PC-9 (cell line): ENCODE results near the gene IKZF3. TPM values are rescaled to one million over a fixed set of nuclear protein-coding genes. Genes with fewer than 3 reads are reported as not detected.
"Not testable (repeated sequence)": the region's sequence is repeated elsewhere in the genome, so short reads cannot be mapped to it uniquely, and the experiment has no call there.

Experiments used
- BruUV-seq: library from RNA; stranded (reverse); fragments of 400-500 nt; replicated peaks from 2 replicates; lab custom pipeline; 2021; lab: Mats Ljungman, UMichigan
- CTCF ChIA-PET: fragments of 300-600 bp; sonication (Branson Sonifier 250); formaldehyde crosslinking; loops from one replicate; lab custom pipeline; 2022; ENCODE audit warnings: antibody characterized with exemption; lab: Charles Lee
- POLR2A ChIA-PET: fragments of 300-600 bp; sonication (Branson Sonifier 250); formaldehyde crosslinking; loops from one replicate; lab custom pipeline; 2022; ENCODE audit warnings: antibody characterized with exemption; ENCODE audit not compliant: unreplicated experiment; lab: Charles Lee
- DNase-seq, 2 experiments: peaks; one replicate each; pipeline versions ENCODE4 v3.0.0 to v3.0.0-alpha.2; 2015 to 2022; ENCODE audit warnings: mixed read lengths in 1 of 2
- H2AFZ ChIP-seq: fragments of 200-600 bp; sonication (generic); 2 replicates; pipeline ENCODE4 v1.8.1; 2017; ENCODE audit warnings: antibody characterized with exemption
- H3F3A ChIP-seq: fragments of 200-600 bp; sonication (generic); 2 replicates; pipeline ENCODE4 v1.8.1; 2017; ENCODE audit warnings: antibody characterized with exemption, mild to moderate bottlenecking, low read depth; ENCODE audit not compliant: insufficient read depth
- H3K27ac ChIP-seq: fragments of 200-600 bp; sonication (generic); 2 replicates; pipeline ENCODE4 v1.6.1; 2016; ENCODE audit warnings: mixed run types
- H3K27me3 ChIP-seq: fragments of 200-600 bp; sonication (generic); 2 replicates; pipeline ENCODE4 v1.6.1; 2016; ENCODE audit warnings: low read depth, mixed run types; ENCODE audit not compliant: insufficient read depth
- H3K36me3 ChIP-seq: fragments of 200-600 bp; sonication (generic); 2 replicates; pipeline ENCODE4 v1.6.1; 2016; ENCODE audit warnings: low read depth, mixed run types
- H3K4me1 ChIP-seq: fragments of 200-600 bp; sonication (generic); replicated peaks from 2 replicates; pipeline ENCODE4 v1.6.1; 2016; ENCODE audit warnings: mixed run types; ENCODE audit not compliant: insufficient read depth
- H3K4me2 ChIP-seq: fragments of 200-600 bp; sonication (generic); 2 replicates; pipeline ENCODE4 v1.6.1; 2017; ENCODE audit warnings: mixed run types
- H3K4me3 ChIP-seq: fragments of 200-600 bp; sonication (generic); 2 replicates; pipeline ENCODE4 v1.6.1; 2016; ENCODE audit warnings: mixed run types
- H3K79me2 ChIP-seq: fragments of 200-600 bp; sonication (generic); 2 replicates; pipeline ENCODE4 v1.6.1; 2017; ENCODE audit warnings: low read depth, mixed run types
- H3K9me2 ChIP-seq: fragments of 200-600 bp; sonication (generic); 2 replicates; pipeline ENCODE4 v1.8.1; 2017; ENCODE audit warnings: mild to moderate bottlenecking; ENCODE audit not compliant: insufficient read depth
- H3K9me3 ChIP-seq: fragments of 200-600 bp; sonication (generic); 2 replicates; pipeline ENCODE4 v1.8.1; 2016; ENCODE audit warnings: low read depth; ENCODE audit not compliant: insufficient read depth
- H4K20me1 ChIP-seq: fragments of 200-600 bp; sonication (generic); 2 replicates; pipeline ENCODE4 v1.8.1; 2017; ENCODE audit not compliant: insufficient read depth
- EZH2 ChIP-seq: fragments of 200-600 bp; sonication (generic); IDR thresholded peaks from 2 replicates; pipeline ENCODE4 v1.8.0; 2017; ENCODE audit warnings: antibody characterized with exemption, low read depth
- intact Hi-C: fragments of 100-400 bp; cut with micrococcal nuclease; formaldehyde crosslinking; loops from one replicate; pipeline ENCODE4 v1.10.0; 2022; ENCODE audit not compliant: unreplicated experiment
- total RNA-seq: library from RNA; stranded (reverse); gene quantifications from 2 replicates; pipeline ENCODE4 v1.2.3, GENCODE V29; 2021
- TF ChIP-seq, protein P1 (sequence below): fragments of 200-600 bp; sonication (generic); conservative IDR thresholded peaks from 2 replicates; pipeline ENCODE4 v1.6.1; 2017; ENCODE audit warnings: mixed run types, antibody characterized with exemption, mild to moderate bottlenecking, moderate library complexity

IKZF3 gene
- total RNA-seq, 1 experiment from 2014 or later = 0.04 TPM

DNA sequence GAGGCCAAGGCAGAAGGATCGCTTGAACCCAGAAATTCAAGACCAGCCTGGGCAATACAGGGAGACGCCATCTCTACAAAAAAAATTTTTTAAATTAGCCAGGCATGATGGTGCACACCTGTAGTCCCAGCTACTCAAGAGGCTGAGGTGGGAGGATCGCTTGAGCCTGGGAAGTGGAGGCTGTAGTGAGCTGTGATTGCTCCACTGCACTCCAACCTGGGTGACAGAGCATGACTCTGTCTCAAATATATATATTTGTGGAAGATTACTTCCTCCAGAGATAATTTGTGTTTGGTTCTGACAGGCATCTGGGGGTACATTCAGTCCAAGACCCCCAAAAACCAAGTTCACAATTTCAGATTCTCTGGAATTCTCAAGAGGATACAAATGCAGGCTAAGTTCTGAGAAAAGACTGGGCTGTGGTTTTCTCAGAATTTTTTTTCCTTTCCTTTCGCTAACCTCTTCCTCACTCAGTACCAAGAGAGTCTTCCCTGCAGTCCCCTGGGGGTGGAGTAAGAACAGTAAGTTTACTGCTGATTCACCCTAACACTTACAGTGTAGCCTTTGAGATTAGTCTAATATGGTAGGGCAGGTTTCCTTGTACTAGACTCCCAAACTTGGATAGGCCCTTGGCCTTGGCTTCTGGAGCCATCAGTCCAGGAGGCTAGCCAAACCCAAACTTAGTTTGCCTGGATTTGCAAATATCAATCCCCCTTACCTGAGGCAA lies 39.2 kb upstream of the IKZF3 start:
- Histone ChIP-seq H3K27me3 (no peaks in the 10 kb centered on the region), H3K9me3 (no peaks in the 10 kb centered on the region), H4K20me1 (no peaks in the 10 kb centered on the region), H3K4me2 (no peak overlapping the region), H3K4me1 (peaks cover 11% of the 10 kb centered on the region), H3F3A (peaks cover 9% of the 10 kb centered on the region; the same call in 1 of the 2 replicates), H3K36me3 (no peaks in the 10 kb centered on the region), H3K9me2 (no peaks in the 10 kb centered on the region), H3K79me2 (no peaks in the 10 kb centered on the region), H3K27ac (no peak overlapping the region), H2AFZ (no peak overlapping the region), H3K4me3 (no peak overlapping the region)
- no peak for TF ChIP-seq EZH2
- TF ChIP-seq, protein P1, sequence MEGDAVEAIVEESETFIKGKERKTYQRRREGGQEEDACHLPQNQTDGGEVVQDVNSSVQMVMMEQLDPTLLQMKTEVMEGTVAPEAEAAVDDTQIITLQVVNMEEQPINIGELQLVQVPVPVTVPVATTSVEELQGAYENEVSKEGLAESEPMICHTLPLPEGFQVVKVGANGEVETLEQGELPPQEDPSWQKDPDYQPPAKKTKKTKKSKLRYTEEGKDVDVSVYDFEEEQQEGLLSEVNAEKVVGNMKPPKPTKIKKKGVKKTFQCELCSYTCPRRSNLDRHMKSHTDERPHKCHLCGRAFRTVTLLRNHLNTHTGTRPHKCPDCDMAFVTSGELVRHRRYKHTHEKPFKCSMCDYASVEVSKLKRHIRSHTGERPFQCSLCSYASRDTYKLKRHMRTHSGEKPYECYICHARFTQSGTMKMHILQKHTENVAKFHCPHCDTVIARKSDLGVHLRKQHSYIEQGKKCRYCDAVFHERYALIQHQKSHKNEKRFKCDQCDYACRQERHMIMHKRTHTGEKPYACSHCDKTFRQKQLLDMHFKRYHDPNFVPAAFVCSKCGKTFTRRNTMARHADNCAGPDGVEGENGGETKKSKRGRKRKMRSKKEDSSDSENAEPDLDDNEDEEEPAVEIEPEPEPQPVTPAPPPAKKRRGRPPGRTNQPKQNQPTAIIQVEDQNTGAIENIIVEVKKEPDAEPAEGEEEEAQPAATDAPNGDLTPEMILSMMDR = no peak
- ChIA-PET POLR2A (no interaction called here), CTCF (no interaction called here)
- intact Hi-C loops = no loop called here
- DNase-seq = no peak
- BruUV-seq = no TSS peak

DNA sequence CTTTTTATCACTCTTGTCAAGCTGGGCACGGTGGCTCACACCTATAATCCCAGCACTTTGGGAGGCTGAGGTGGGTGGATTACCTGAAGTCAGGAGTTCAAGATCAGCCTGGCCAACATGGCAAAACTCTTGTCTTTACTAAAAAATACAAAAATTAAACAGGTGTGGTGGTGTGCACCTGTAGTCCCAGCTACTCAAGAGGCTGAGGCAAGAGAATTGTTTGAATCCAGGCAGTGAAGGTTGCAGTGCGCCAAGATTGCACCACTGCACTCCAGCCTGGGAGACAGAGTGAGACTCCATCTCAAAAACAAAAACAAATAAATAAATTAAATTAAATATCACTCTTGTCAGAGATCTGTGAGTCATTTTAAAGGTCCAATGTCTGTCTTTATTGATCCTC lies 37.9 kb upstream of the IKZF3 start:
- H4K20me1 ChIP-seq, H3K36me3 ChIP-seq, H3K4me3 ChIP-seq, CTCF ChIA-PET, BruUV-seq, H3K79me2 ChIP-seq, H3K4me2 ChIP-seq, H3K27ac ChIP-seq, intact Hi-C loops, H3F3A ChIP-seq, DNase-seq, POLR2A ChIA-PET, H3K9me3 ChIP-seq, H3K27me3 ChIP-seq, H3K9me2 ChIP-seq, H2AFZ ChIP-seq: not testable (repeated sequence)
- peaks cover 11% of the 10 kb centered on the region for H3K4me1 ChIP-seq

DNA sequence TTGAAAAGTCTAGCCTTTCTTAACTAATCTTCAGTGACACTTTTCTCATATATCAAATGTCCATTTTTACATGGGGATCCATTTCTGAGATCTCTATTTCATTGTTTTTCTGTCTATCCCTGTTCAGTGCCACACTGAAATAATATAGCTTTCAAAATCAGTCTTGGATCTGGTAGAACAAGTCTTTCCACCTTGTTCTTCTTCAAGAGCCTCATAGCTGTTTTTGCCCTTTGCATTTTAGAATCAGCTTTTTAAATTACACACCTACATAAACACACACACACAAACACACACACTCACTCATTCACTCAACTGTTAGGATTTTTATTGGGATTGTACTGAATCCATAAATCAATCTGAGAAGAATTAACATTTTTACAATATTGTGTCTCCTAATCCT lies 35.1 kb upstream of the IKZF3 start:
- no TSS peak for BruUV-seq
- H3K4me3 ChIP-seq = no peak overlapping the region
- H3K36me3 ChIP-seq = no peaks in the 10 kb centered on the region
- no peak for TF ChIP-seq EZH2
- TF ChIP-seq, protein P1 = no peak
- H3K9me3 ChIP-seq = no peaks in the 10 kb centered on the region
- H3K9me2 ChIP-seq = no peaks in the 10 kb centered on the region
- intact Hi-C loops = no loop called here
- DNase-seq = no peak
- no peaks in the 10 kb centered on the region for H4K20me1 ChIP-seq
- no peak overlapping the region for H3K27ac ChIP-seq
- H3K4me2 ChIP-seq = peak overlapping the region; percentile 29; the same call in 1 of the 2 replicates
- CTCF ChIA-PET = interaction anchor here (0.5 to 1.1 kb wide), 2 partner anchors 45 to 278 kb away, joined by 3 read pairs; no protein-coding TSS in a partner anchor
- H3F3A ChIP-seq = peaks cover 9% of the 10 kb centered on the region; the same call in 1 of the 2 replicates
- no peaks in the 10 kb centered on the region for H3K79me2 ChIP-seq
- H3K4me1 ChIP-seq = peaks cover 11% of the 10 kb centered on the region
- H3K27me3 ChIP-seq = no peaks in the 10 kb centered on the region
- H2AFZ ChIP-seq = no peak overlapping the region
- POLR2A ChIA-PET = interaction anchor here (0.5 to 0.7 kb wide), 3 partner anchors 10 to 448 kb away, joined by 3 to 4 read pairs (median 4); partner anchors contain the start of gene MED1
